Endothelial cell of umbilical vein (primary cell): Measurements from ENCODE around the gene RAB11FIP3. TPM values are rescaled to one million over a fixed set of nuclear protein-coding genes. Genes with fewer than 3 reads are reported as not detected.

Experiments used
- BruUV-seq: library from RNA; stranded (reverse); fragments of 400-500 nt; replicated peaks from 2 replicates; lab custom pipeline; 2021; lab: Mats Ljungman, UMichigan
- CTCF ChIA-PET: fragments of 300-600, 350-600 bp; sonication (Branson Sonifier 250); formaldehyde crosslinking; loops from one replicate; lab custom pipeline; 2021; ENCODE audit warnings: antibody characterized with exemption, inconsistent platforms; lab: Charles Lee
- POLR2A ChIA-PET: fragments of 300-600, 350-600 bp; sonication (Branson Sonifier 250); formaldehyde crosslinking; loops from one replicate; lab custom pipeline; 2021; ENCODE audit warnings: antibody characterized with exemption, inconsistent platforms; lab: Charles Lee
- DNase-seq: peaks from one replicate; pipeline ENCODE4 v3.0.0-alpha.2; 2011; ENCODE audit warnings: low read depth, low spot score
- FAIRE-seq: peaks from 2 replicates; lab custom pipeline; 2011; peaks lifted over from hg19 to GRCh38; lab: Jason Lieb, UNC
- H2AFZ ChIP-seq: 2 replicates; pipeline ENCODE4 v1.6.0; 2012; ENCODE audit warnings: low read depth, low read length, control low read depth, inconsistent platforms
- H3K27ac ChIP-seq: 2 replicates; pipeline ENCODE4 v1.5.1; 2011; ENCODE audit warnings: low read depth, mild to moderate bottlenecking, control low read depth, low read length, moderate library complexity; ENCODE audit not compliant: insufficient read depth
- H3K27me3 ChIP-seq, 2 experiments: 2 replicates each; pipeline versions ENCODE4 v1.6.0 to v1.6.1; 2011; ENCODE audit warnings: low read length in 2 of 2, mixed read lengths in 1 of 2; ENCODE audit not compliant: control insufficient read depth in 2 of 2, insufficient read depth in 2 of 2
- H3K36me3 ChIP-seq, 2 experiments: 2 replicates in 1 of 2; 3 replicates in 1 of 2; pipeline ENCODE4 v1.5.1; 2011; ENCODE audit warnings: low read length in 2 of 2, mild to moderate bottlenecking in 1 of 2, moderate library complexity in 1 of 2; ENCODE audit not compliant: control insufficient read depth in 2 of 2, insufficient read depth in 2 of 2; ENCODE audit errors: extremely low read depth in 1 of 2
- H3K4me1 ChIP-seq: 3 replicates; pipeline ENCODE4 v1.5.1; 2011; ENCODE audit warnings: mild to moderate bottlenecking, low read length; ENCODE audit not compliant: control insufficient read depth, insufficient read depth; ENCODE audit errors: extremely low read depth
- H3K4me2 ChIP-seq: 2 replicates; pipeline ENCODE4 v1.6.1; 2011; ENCODE audit warnings: low read length, control low read depth, mixed read lengths; ENCODE audit not compliant: insufficient read depth
- H3K4me3 ChIP-seq, 3 experiments: fragments of 200-600 bp in 1 of 3; sonication (generic), shearing (Covaris generic) in 1 of 3; replicated peaks in 1 of 3; 2 replicates each; pipeline ENCODE4 v1.5.1; 2011 to 2016; ENCODE audit warnings: control low read depth in 3 of 3, low read length in 3 of 3, mild to moderate bottlenecking in 2 of 3, inconsistent platforms in 1 of 3, low read depth in 1 of 3, moderate library complexity in 1 of 3; ENCODE audit not compliant: insufficient read depth in 1 of 3
- H3K79me2 ChIP-seq: 2 replicates; pipeline ENCODE4 v1.6.0; 2012; ENCODE audit warnings: low read length, inconsistent platforms; ENCODE audit not compliant: control insufficient read depth, insufficient read depth
- H3K9ac ChIP-seq: replicated peaks from 2 replicates; pipeline ENCODE3; 2011; ENCODE audit warnings: low read length, control low read depth; ENCODE audit not compliant: insufficient read depth; ENCODE audit errors: extremely low read depth
- H3K9me1 ChIP-seq: replicated peaks from 3 replicates; pipeline ENCODE4 v1.6.0; 2011; ENCODE audit warnings: mild to moderate bottlenecking, low read length; ENCODE audit not compliant: control insufficient read depth, insufficient read depth; ENCODE audit errors: extremely low read depth
- H3K9me3 ChIP-seq: replicated peaks from 2 replicates; pipeline ENCODE4 v1.5.1; 2012; ENCODE audit warnings: low read length, inconsistent platforms; ENCODE audit not compliant: control insufficient read depth, insufficient read depth
- H4K20me1 ChIP-seq: replicated peaks from 2 replicates; pipeline ENCODE3; 2011; ENCODE audit warnings: mild to moderate bottlenecking, low read length; ENCODE audit not compliant: control insufficient read depth, insufficient read depth; ENCODE audit errors: extremely low read depth
- EZH2 ChIP-seq: IDR thresholded peaks from 2 replicates; pipeline ENCODE4 v1.6.1; 2012; ENCODE audit warnings: borderline replicate concordance, low read depth, mild to moderate bottlenecking, moderate library complexity, low read length, inconsistent platforms; ENCODE audit not compliant: severe bottlenecking
- FOS ChIP-seq: IDR thresholded peaks from 2 replicates; pipeline ENCODE4 v1.6.1; 2011; ENCODE audit warnings: mild to moderate bottlenecking, low read length, moderate library complexity, borderline replicate concordance; ENCODE audit not compliant: insufficient read depth
- GATA2 ChIP-seq: IDR thresholded peaks from 2 replicates; pipeline ENCODE4 v1.7.0; 2011; ENCODE audit warnings: low read depth, mild to moderate bottlenecking, moderate library complexity, mixed read lengths, low read length; ENCODE audit not compliant: insufficient read length, insufficient read depth
- JUN ChIP-seq: IDR thresholded peaks from 2 replicates; pipeline ENCODE4 v1.6.1; 2011; ENCODE audit warnings: borderline replicate concordance, low read depth; ENCODE audit not compliant: insufficient read length, insufficient read depth
- MYC ChIP-seq: IDR thresholded peaks from one replicate; pipeline ENCODE4 v1.6.1; 2011; ENCODE audit warnings: mild to moderate bottlenecking, low read depth, low read length
- POLR2A ChIP-seq: IDR thresholded peaks from 2 replicates; pipeline ENCODE4 v1.6.1; 2012; ENCODE audit warnings: low read depth, mild to moderate bottlenecking, control low read depth, low read length
- POLR2AphosphoS5 ChIP-seq: IDR thresholded peaks from 2 replicates; pipeline ENCODE4 v1.6.1; 2012; ENCODE audit warnings: low read depth, mild to moderate bottlenecking, control low read depth, low read length, moderate library complexity; ENCODE audit not compliant: insufficient read depth
- dilution Hi-C: fragments of 300-500 bp; cut with MboI; formaldehyde crosslinking; loops from one replicate; pipeline ENCODE4 v1.15.0; 2019; ENCODE audit warnings: low sequenced_read_pairs; ENCODE audit not compliant: extremely low pct_ligation_motif_present
- intact Hi-C: fragments of 100-400 bp; cut with micrococcal nuclease; formaldehyde crosslinking; loops from one replicate; pipeline ENCODE4 v1.10.0; 2022
- polyA plus RNA-seq, 4 experiments: library from polyadenylated mRNA; depleted of rRNA in 3 of 4; stranded (reverse) in 3 of 4; unstranded in 1 of 4; fragments of >200 nt; gene quantifications; 2 replicates each; pipeline versions ENCODE4 v1.2.1 to v1.2.3, GENCODE V29; 2011 to 2012; ENCODE audit warnings: missing spikeins in 1 of 4
- total RNA-seq: library from RNA; stranded (reverse); gene quantifications from 2 replicates; pipeline ENCODE4 v1.2.3, GENCODE V29; 2021
- TF ChIP-seq, protein P1 (sequence below), 2 donors: IDR thresholded peaks; 1 replicate in 1 of 2; 2 replicates in 1 of 2; pipeline ENCODE4 v1.5.1; 2011; ENCODE audit warnings: low read length in 2 of 2, mild to moderate bottlenecking in 2 of 2, moderate library complexity in 2 of 2, control low read depth in 1 of 2, inconsistent platforms in 1 of 2, low read depth in 1 of 2; ENCODE audit not compliant: insufficient read depth in 1 of 2; ENCODE audit errors: extremely low read depth in 1 of 2
- TF ChIP-seq, protein P2 (sequence below): IDR thresholded peaks from 2 replicates; pipeline ENCODE4 v1.6.1; 2011; ENCODE audit not compliant: insufficient read depth, insufficient read length

The RAB11FIP3 gene
- total and polyA plus RNA-seq, 2 donors (not counting 3 experiments of a cell fraction or from before 2014, with no cell fraction given), result 20.5 to 75.9 TPM

DNA sequence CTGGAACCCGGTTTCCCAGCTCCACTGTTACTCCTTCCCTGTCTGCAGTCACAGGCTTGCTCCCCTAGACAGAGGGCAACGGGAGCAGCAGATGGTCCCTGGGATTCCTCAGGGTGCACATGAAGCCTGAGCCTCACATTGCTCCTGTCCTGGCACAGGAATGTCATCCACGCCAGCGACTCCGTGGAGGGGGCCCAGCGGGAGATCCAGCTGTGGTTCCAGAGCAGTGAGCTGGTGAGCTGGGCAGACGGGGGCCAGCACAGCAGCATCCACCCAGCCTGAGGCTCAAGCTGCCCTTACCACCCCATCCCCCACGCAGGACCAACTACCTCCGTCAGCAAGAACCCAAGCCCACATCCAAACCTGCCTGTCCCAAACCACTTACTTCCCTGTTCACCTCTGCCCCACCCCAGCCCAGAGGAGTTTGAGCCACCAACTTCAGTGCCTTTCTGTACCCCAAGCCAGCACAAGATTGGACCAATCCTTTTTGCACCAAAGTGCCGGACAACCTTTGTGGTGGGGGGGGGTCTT lies 25.3 kb upstream of the RAB11FIP3 start:
- TF ChIP-seq MYC, result no peak
- no peak for TF ChIP-seq POLR2A
- no peak for TF ChIP-seq JUN
- TF ChIP-seq, protein P1, sequence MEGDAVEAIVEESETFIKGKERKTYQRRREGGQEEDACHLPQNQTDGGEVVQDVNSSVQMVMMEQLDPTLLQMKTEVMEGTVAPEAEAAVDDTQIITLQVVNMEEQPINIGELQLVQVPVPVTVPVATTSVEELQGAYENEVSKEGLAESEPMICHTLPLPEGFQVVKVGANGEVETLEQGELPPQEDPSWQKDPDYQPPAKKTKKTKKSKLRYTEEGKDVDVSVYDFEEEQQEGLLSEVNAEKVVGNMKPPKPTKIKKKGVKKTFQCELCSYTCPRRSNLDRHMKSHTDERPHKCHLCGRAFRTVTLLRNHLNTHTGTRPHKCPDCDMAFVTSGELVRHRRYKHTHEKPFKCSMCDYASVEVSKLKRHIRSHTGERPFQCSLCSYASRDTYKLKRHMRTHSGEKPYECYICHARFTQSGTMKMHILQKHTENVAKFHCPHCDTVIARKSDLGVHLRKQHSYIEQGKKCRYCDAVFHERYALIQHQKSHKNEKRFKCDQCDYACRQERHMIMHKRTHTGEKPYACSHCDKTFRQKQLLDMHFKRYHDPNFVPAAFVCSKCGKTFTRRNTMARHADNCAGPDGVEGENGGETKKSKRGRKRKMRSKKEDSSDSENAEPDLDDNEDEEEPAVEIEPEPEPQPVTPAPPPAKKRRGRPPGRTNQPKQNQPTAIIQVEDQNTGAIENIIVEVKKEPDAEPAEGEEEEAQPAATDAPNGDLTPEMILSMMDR (IDR thresholded peaks at IDR 0.05; ENCODE audit: extremely low read depth in 1 of 2, insufficient read depth in 1 of 2, low read depth in 1 of 2, low read length in 2 of 2), result no peak
- TF ChIP-seq, protein P2, sequence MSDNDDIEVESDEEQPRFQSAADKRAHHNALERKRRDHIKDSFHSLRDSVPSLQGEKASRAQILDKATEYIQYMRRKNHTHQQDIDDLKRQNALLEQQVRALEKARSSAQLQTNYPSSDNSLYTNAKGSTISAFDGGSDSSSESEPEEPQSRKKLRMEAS, result no peak
- TF ChIP-seq POLR2AphosphoS5, result no peak
- TF ChIP-seq FOS, result no peak
- no peak for TF ChIP-seq EZH2
- no peak for TF ChIP-seq GATA2

More for the DNA sequence above, 25.3 kb upstream of the RAB11FIP3 start:
- BruUV-seq, result TSS peak; percentile 15
- Histone ChIP-seq H2AFZ (no peak overlapping the region), H3K27ac (no peak overlapping the region), H3K4me2 (peak overlapping the region; percentile 59), H3K9me1 (no peaks in the 10 kb centered on the region), H4K20me1 (no peaks in the 10 kb centered on the region), H3K9ac (peak overlapping the region; percentile 60), H3K79me2 (peaks cover 5% of the 10 kb centered on the region), H3K36me3 (peaks cover 0 to 7% of the 10 kb centered on the region in 2 experiments), H3K4me1 (peaks cover 13% of the 10 kb centered on the region), H3K27me3 (no peaks in the 10 kb centered on the region), H3K4me3 (peak overlapping the region in 1 of 3 experiments; percentile 74), H3K9me3 (no peaks in the 10 kb centered on the region)
- DNase-seq (no peak), FAIRE-seq (no peak)
- ChIA-PET POLR2A (no interaction called here), CTCF (interaction anchor here (0.9 to 1.6 kb wide), 2 partner anchors 9 to 96 kb away, joined by 4 read pairs; no protein-coding TSS in a partner anchor)
- dilution Hi-C loops (no loop called here), intact Hi-C loops (no loop called here)
